Measurements from ENCODE around the gene FBXW5.

FBXW5 gene

GRCh38 chr9:136949239-136949816 is 4.8 kb upstream of the FBXW5 start:
- DNase-seq: no peak

- DNase-seq: peak; percentile 21
Observed at GRCh38 chr9:136947955-136948510, 3.5 kb upstream of the FBXW5 start.

- DNase-seq: no peak
Observed at GRCh38 chr9:136947028-136947891, 2.7 kb upstream of the FBXW5 start.

- DNase-seq: no peak
Observed at GRCh38 chr9:136946228-136947027, 1.9 kb upstream of the FBXW5 start.

- no peak for DNase-seq
Observed at GRCh38 chr9:136945333-136946227, 1.0 kb upstream of the FBXW5 start.

- peak; percentile 56 for DNase-seq
Observed at GRCh38 chr9:136944212-136944518, 373 bp downstream of the FBXW5 start.

- no peak for DNase-seq
Observed at GRCh38 chr9:136943291-136944211, 987 bp downstream of the FBXW5 start.

GRCh38 chr9:136942881-136943230 is 1.7 kb downstream of the FBXW5 start:
- DNase-seq: no peak

- DNase-seq: no peak
Observed at GRCh38 chr9:136942112-136942880, 2.2 kb downstream of the FBXW5 start.

- no peak for DNase-seq
Observed at GRCh38 chr9:136941231-136942111, 3.1 kb downstream of the FBXW5 start.

GRCh38 chr9:136940526-136941230 is 3.9 kb downstream of the FBXW5 start:
- DNase-seq: no peak

- DNase-seq: no peak
Observed at GRCh38 chr9:136939996-136940525, 4.5 kb downstream of the FBXW5 start.

GRCh38 chr9:136939431-136939995 is 5.0 kb downstream of the FBXW5 start:
- no peak for DNase-seq

- no peak for DNase-seq
Observed at GRCh38 chr9:136937186-136938001, 7.1 kb downstream of the FBXW5 start.

- no peak for DNase-seq
Observed at GRCh38 chr9:136936645-136937170, 7.8 kb downstream of the FBXW5 start.

GRCh38 chr9:136935651-136936050 is 8.9 kb downstream of the FBXW5 start:
- no peak for DNase-seq

- no peak for DNase-seq
Observed at GRCh38 chr9:136934277-136934676, 10.3 kb downstream of the FBXW5 start.
